Activated naive CD4-positive, alpha-beta T cell treated with anti-CD3 and anti-CD28 coated beads for 36 hours (primary cell): ENCODE results near the gene LIMCH1. TPM values are rescaled to one million over a fixed set of nuclear protein-coding genes. Genes with fewer than 3 reads are reported as not detected.

Source experiments
- CTCF ChIA-PET: fragments of 350-600 bp; sonication (Branson Sonifier 250); formaldehyde crosslinking; loops from one replicate; lab custom pipeline; 2021; ENCODE audit warnings: antibody characterized with exemption; lab: Charles Lee
- DNase-seq: peaks from one replicate; pipeline ENCODE4 v3.0.0-alpha.2; 2020
- H3K27ac Mint-ChIP-seq: one replicate; pipeline ENCODE4 v1.8.0; 2021; ENCODE audit warnings: mild to moderate bottlenecking, mixed read lengths
- H3K27me3 Mint-ChIP-seq: one replicate; pipeline ENCODE4 v1.8.0; 2021; ENCODE audit warnings: low read depth, mixed read lengths
- H3K36me3 Mint-ChIP-seq: one replicate; pipeline ENCODE4 v1.8.0; 2021; ENCODE audit warnings: low read depth, mixed read lengths
- H3K4me1 Mint-ChIP-seq: one replicate; pipeline ENCODE4 v1.8.0; 2021; ENCODE audit warnings: low read depth, mixed read lengths
- H3K4me3 Mint-ChIP-seq: one replicate; pipeline ENCODE4 v1.8.0; 2021; ENCODE audit warnings: mild to moderate bottlenecking, moderate library complexity, mixed read lengths
- H3K9me3 Mint-ChIP-seq: one replicate; pipeline ENCODE4 v1.8.0; 2021; ENCODE audit warnings: mixed read lengths
- intact Hi-C: fragments of 100-400 bp; cut with micrococcal nuclease; formaldehyde crosslinking; loops from one replicate; pipeline ENCODE4 v1.15.1; 2023
- total RNA-seq, 2 experiments: library from RNA; stranded (reverse); gene quantifications; one replicate each; pipeline ENCODE4 v1.2.3, GENCODE V29; 2021

The LIMCH1 gene
- total RNA-seq, 2 experiments from 2014 or later, result not detected

DNA sequence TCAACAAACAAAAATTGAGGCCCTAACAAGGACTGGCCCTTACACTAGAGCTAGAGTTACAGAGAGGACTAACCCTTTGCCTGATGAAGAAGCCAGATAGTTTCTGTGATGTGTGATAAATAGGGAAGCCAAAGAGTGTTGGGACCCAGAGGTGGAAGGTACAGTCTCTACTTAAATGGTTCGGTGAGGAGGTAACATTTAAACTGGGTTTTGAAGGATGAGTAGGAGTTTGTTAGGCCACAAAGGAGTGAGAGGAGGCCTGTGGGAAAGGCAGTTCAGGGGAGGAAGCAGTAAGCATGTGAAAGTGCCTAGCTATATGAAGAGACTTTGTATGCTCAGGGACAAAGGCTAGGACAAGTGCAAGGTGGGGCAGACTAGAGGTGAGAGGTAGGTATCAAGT, 23.8 kb upstream of the LIMCH1 start:
- Mint-ChIP-seq H3K9me3 (no peaks in the 10 kb centered on the region), H3K36me3 (no peaks in the 10 kb centered on the region), H3K27me3 (no peaks in the 10 kb centered on the region), H3K4me1 (no peaks in the 10 kb centered on the region), H3K4me3 (no peak overlapping the region), H3K27ac (no peak overlapping the region)
- intact Hi-C loops, result no loop called here
- CTCF ChIA-PET, result no interaction called here
- DNase-seq, result no peak

DNA sequence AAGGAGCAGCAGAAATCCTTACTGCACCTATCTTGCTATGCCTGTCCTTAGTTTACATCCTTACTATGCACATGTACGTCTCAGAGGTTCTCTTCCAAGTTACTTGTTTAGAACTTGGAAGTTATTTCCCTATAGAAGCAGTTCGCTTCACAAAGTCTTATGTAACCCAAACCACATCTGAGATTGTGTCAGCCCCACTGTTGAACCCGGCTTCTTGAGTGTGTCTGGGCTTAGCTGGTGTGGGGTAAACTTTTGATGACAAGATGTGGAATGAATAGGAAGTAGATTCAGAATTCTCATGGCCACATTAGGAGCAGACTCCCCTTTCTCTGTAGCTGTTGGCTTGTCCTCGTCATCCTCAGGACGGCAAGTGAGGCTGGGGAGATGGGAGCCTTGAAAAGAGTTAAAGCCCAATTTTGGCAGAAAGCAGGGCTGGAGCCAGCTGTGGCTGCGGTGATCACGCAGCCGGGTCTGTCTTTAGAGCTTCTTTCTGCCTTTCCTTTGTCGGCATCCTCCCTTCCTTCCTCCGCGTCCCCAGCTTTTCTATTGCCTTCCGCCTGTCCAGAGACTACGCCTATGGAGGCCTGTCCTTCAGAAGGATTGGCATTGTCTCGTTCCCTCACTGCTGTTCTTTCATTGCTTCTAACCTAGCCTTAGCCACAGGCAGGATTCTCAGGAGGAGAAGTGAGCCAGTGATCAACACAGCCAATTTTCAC, 23.0 kb upstream of the LIMCH1 start:
- no peak overlapping the region for H3K27ac Mint-ChIP-seq
- CTCF ChIA-PET, result no interaction called here
- DNase-seq, result no peak
- H3K4me3 Mint-ChIP-seq, result no peak overlapping the region
- H3K36me3 Mint-ChIP-seq, result no peaks in the 10 kb centered on the region
- H3K27me3 Mint-ChIP-seq, result no peaks in the 10 kb centered on the region
- no peaks in the 10 kb centered on the region for H3K9me3 Mint-ChIP-seq
- intact Hi-C loops, result no loop called here
- no peaks in the 10 kb centered on the region for H3K4me1 Mint-ChIP-seq

DNA sequence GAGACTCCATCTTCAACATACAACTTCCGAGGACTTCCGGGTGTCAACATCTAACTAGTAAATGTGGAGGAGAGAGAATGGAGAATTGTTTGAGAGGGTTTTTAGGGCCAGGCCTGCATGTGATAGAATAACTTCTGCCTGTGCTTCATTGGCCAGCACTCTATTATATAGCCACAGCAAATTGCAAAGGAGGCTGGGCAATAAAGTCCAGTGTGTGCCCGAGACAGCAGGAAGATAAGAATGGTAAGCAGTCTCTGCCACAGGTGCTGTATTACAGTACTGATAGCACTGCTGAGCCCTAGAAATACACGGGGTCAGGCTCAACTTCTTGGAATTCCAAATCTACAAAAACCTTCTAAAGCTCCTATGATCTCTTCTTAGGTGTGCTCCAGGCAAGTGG, 20.8 kb upstream of the LIMCH1 start:
- Mint-ChIP-seq H3K9me3 (no peaks in the 10 kb centered on the region), H3K27me3 (no peaks in the 10 kb centered on the region), H3K27ac (no peak overlapping the region), H3K36me3 (no peaks in the 10 kb centered on the region), H3K4me3 (no peak overlapping the region), H3K4me1 (no peaks in the 10 kb centered on the region)
- CTCF ChIA-PET, result no interaction called here
- no peak for DNase-seq
- intact Hi-C loops, result no loop called here

GRCh38 chr4:41517747-41518146, 20.2 kb upstream of the LIMCH1 start:
- H3K9me3 Mint-ChIP-seq, result no peaks in the 10 kb centered on the region
- no peak for DNase-seq
- intact Hi-C loops, result no loop called here
- CTCF ChIA-PET, result no interaction called here
- H3K4me3 Mint-ChIP-seq, result no peak overlapping the region
- no peaks in the 10 kb centered on the region for H3K36me3 Mint-ChIP-seq
- H3K27me3 Mint-ChIP-seq, result no peaks in the 10 kb centered on the region
- H3K4me1 Mint-ChIP-seq, result no peaks in the 10 kb centered on the region
- no peak overlapping the region for H3K27ac Mint-ChIP-seq

- H3K36me3 Mint-ChIP-seq, result no peaks in the 10 kb centered on the region
- H3K27ac Mint-ChIP-seq, result no peak overlapping the region
- no peaks in the 10 kb centered on the region for H3K9me3 Mint-ChIP-seq
- DNase-seq, result no peak
- H3K4me3 Mint-ChIP-seq, result no peak overlapping the region
- H3K4me1 Mint-ChIP-seq, result no peaks in the 10 kb centered on the region
- CTCF ChIA-PET, result no interaction called here
- intact Hi-C loops, result no loop called here
- no peaks in the 10 kb centered on the region for H3K27me3 Mint-ChIP-seq
Measured at GRCh38 chr4:41524425-41524824, 13.5 kb upstream of the LIMCH1 start.

DNA sequence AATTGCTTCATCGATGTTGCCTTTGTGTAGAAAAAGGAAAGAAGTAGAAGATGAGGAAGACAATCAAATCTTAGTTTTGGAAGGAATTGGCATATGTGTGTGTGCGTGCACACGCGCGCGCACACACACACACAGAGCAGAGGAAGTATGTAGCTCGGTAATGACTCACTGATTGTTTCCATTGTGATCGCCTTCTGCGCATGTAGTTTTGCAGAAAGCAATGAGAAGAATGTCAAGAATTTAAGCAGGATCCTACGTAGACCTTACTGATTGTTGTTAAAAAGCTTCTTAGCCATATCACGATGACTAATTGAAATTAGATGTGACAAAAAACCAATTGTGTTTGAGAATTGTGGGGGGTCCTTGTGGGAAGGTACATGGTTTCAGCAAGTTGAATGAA, 12.8 kb upstream of the LIMCH1 start:
- no peaks in the 10 kb centered on the region for H3K4me1 Mint-ChIP-seq
- DNase-seq, result no peak
- H3K27me3 Mint-ChIP-seq, result no peaks in the 10 kb centered on the region
- H3K27ac Mint-ChIP-seq, result no peak overlapping the region
- no peaks in the 10 kb centered on the region for H3K9me3 Mint-ChIP-seq
- no peak overlapping the region for H3K4me3 Mint-ChIP-seq
- intact Hi-C loops, result no loop called here
- CTCF ChIA-PET, result no interaction called here
- H3K36me3 Mint-ChIP-seq, result no peaks in the 10 kb centered on the region

DNA sequence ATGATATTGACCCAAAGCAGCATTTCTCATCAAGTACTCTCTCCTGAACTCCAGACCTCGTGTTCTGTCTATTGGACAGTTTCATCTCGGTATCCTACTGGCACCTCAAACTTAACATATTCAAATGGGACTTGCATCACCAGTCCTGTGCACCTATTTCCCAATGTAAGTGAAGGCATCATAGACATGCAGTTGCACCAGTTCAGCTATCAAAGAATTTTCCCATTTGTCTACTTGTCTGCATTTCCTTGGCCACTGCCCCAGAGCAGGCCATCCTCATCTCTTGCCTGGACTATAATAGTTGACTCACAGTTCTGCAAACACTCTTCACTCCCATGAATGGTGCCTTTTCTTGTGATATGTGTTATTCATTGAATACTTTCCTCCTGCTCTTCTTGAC, 11.3 kb upstream of the LIMCH1 start:
- Mint-ChIP-seq H3K4me3 (no peak overlapping the region), H3K27me3 (no peaks in the 10 kb centered on the region), H3K9me3 (no peaks in the 10 kb centered on the region), H3K4me1 (no peaks in the 10 kb centered on the region), H3K36me3 (no peaks in the 10 kb centered on the region), H3K27ac (no peak overlapping the region)
- DNase-seq, result no peak
- CTCF ChIA-PET, result no interaction called here
- intact Hi-C loops, result no loop called here

DNA sequence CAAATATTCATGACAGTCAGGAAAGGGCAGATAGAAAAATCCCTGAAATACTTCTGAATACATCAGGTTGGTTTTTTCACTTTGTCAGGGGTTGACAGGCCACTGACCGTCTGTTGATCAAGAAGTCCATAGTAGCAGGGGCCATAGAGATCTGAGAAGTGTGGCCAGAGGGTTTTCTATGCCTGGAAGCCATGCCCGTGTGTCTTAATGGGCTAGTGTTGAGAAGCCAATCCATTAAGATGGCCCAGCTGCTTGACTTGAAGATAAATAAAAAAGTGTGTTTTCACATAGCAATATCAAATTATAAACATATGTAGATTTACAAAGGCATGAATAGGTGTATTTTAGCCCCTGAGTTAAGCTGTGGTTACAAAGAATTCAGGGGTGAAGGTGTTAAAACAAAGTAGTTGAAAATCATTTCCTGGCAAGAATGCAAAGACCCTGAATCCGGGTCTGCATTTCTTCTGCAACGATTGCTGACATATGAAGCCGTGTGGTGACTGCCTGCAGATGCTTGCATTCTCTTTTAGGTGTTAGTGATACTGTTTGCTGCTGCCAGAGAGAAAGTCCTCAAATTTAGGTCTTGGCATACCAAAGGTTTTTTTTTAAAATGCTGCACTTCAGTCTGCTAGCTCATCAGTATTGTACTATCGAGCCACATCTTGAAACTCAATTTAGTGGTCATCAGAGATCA, 9.3 kb upstream of the LIMCH1 start:
- no peak for DNase-seq
- no peak overlapping the region for H3K4me3 Mint-ChIP-seq
- CTCF ChIA-PET, result no interaction called here
- H3K4me1 Mint-ChIP-seq, result no peaks in the 10 kb centered on the region
- no peaks in the 10 kb centered on the region for H3K9me3 Mint-ChIP-seq
- intact Hi-C loops, result no loop called here
- H3K27me3 Mint-ChIP-seq, result no peaks in the 10 kb centered on the region
- no peak overlapping the region for H3K27ac Mint-ChIP-seq
- no peaks in the 10 kb centered on the region for H3K36me3 Mint-ChIP-seq

- CTCF ChIA-PET, result no interaction called here
- Mint-ChIP-seq H3K36me3 (no peaks in the 10 kb centered on the region), H3K27ac (no peak overlapping the region), H3K4me1 (no peaks in the 10 kb centered on the region), H3K4me3 (no peak overlapping the region), H3K27me3 (no peaks in the 10 kb centered on the region), H3K9me3 (no peaks in the 10 kb centered on the region)
- DNase-seq, result no peak
- intact Hi-C loops, result no loop called here
Measured at GRCh38 chr4:41530741-41531140, 7.2 kb upstream of the LIMCH1 start.

GRCh38 chr4:41532336-41532735, 5.6 kb upstream of the LIMCH1 start:
- CTCF ChIA-PET, result no interaction called here
- Mint-ChIP-seq H3K27ac (no peak overlapping the region), H3K4me1 (no peaks in the 10 kb centered on the region), H3K4me3 (no peak overlapping the region), H3K27me3 (peaks cover 2% of the 10 kb centered on the region), H3K36me3 (no peaks in the 10 kb centered on the region), H3K9me3 (no peaks in the 10 kb centered on the region)
- no peak for DNase-seq
- intact Hi-C loops, result no loop called here

DNA sequence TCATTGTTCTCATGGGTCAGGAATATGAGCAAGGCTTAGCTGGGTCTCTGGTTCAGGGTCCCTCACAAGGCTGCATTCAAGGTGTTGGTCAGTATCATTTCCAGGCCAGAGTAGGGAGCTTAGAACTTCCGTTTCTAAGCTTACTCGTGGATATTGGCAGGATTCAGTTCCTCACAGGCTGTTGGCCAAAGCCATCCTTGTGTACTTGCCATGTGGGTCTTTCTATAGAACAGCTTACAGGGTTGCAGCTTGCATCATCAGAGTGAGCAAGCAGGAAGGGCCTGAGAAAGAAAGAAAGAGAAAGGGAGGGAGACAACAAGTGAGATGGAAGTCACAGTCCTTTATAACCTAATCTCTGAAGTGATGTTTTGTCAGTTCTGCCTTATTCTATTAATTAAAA, 5.1 kb upstream of the LIMCH1 start:
- Mint-ChIP-seq H3K4me3 (no peak overlapping the region), H3K27ac (no peak overlapping the region), H3K27me3 (peaks cover 4% of the 10 kb centered on the region), H3K9me3 (no peaks in the 10 kb centered on the region), H3K4me1 (no peaks in the 10 kb centered on the region), H3K36me3 (no peaks in the 10 kb centered on the region)
- intact Hi-C loops, result no loop called here
- CTCF ChIA-PET, result no interaction called here
- no peak for DNase-seq

- Mint-ChIP-seq H3K27ac (no peak overlapping the region), H3K27me3 (peaks cover 4% of the 10 kb centered on the region), H3K9me3 (no peaks in the 10 kb centered on the region), H3K36me3 (no peaks in the 10 kb centered on the region), H3K4me3 (no peak overlapping the region), H3K4me1 (no peaks in the 10 kb centered on the region)
- intact Hi-C loops, result no loop called here
- CTCF ChIA-PET, result no interaction called here
- DNase-seq, result no peak
Measured at GRCh38 chr4:41533680-41534079, 4.3 kb upstream of the LIMCH1 start.

DNA sequence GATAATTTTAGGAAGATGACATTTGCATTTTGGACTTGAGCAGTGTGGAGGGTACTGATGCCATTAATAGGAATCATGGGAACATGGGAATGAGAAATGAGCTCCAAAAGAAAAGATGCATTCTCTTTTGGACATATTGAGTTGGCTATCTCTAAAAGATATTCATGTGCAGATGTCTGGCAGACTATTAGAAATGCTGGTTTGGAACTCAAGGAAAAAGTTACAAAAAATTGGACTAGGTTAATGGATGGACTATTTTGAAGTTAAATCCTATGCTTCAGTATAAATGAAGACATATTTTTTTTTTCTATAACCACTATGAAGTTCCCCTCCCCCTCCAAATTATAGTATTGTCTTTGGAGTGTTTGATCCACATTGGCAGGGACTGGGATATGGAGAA, 3.6 kb upstream of the LIMCH1 start:
- Mint-ChIP-seq H3K27me3 (peaks cover 4% of the 10 kb centered on the region), H3K9me3 (no peaks in the 10 kb centered on the region), H3K27ac (no peak overlapping the region), H3K36me3 (no peaks in the 10 kb centered on the region), H3K4me1 (no peaks in the 10 kb centered on the region), H3K4me3 (no peak overlapping the region)
- intact Hi-C loops, result no loop called here
- CTCF ChIA-PET, result no interaction called here
- no peak for DNase-seq
